Astrocyte of the spinal cord (primary cell): ENCODE data around the gene MTA1.

Source experiments
- DNase-seq: peaks from one replicate; pipeline ENCODE4 v3.0.0; 2011; ENCODE audit warnings: low read depth, low spot score
- H3K4me3 ChIP-seq: 2 replicates; pipeline ENCODE4 v1.5.1; 2011; ENCODE audit warnings: low read depth, mild to moderate bottlenecking, low read length, moderate library complexity
- in situ Hi-C: cut with HindIII; loops from 2 replicates; pipeline ENCODE4 v1.10.0; 2017; ENCODE audit warnings: low sequenced_read_pairs
- TF ChIP-seq, protein P1 (sequence below): IDR thresholded peaks from 2 replicates; pipeline ENCODE4 v1.5.1; 2012; ENCODE audit warnings: low read depth, mild to moderate bottlenecking, low read length, inconsistent platforms

MTA1 gene

DNA sequence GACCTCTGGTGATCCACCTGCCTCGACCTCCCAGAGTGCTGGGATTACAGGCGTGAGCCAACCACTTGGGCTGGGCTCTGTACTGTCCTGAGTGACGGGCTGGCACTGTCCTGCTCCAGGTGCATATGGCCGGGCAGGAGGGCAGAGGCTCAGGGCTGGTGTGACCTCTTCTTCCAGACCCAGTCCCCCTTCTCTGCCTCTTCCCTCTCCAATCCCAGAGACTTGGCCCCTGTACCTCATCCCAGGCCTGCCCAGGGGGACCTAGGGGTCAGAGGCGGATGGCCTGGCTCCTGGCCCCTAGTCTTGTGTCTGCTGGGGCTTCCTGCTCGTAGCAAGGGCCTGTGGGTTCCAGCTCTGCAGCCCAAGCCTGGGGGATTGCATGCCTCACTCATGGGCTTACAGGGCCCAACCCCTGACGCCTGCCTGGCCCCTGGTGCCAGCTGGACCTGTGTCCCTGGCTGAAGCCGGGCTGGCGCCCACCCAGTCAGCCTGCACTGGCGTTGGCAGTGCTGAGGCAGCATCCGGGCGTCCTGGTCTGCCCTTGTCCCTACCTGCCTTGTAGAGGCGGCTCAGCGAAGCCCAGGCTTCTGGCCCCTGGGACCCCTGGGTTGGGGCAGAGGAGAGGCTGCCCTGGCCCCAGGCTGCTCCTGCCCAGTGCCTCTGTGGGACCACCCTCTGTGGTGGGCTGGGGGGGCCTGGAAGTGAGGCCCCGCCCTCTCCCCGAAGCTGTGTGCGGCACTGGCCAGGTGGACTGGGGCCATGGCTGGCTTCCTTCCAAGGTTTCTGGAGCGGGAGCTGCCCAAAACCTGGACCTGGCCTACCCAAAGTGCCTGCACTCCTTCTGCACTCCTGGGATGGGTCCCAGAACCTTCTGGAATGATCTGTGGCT is 75.7 kb downstream of the MTA1 start:
- no peak overlapping the region for H3K4me3 ChIP-seq
- DNase-seq = no peak
- in situ Hi-C loops = no loop called here
- TF ChIP-seq, protein P1, sequence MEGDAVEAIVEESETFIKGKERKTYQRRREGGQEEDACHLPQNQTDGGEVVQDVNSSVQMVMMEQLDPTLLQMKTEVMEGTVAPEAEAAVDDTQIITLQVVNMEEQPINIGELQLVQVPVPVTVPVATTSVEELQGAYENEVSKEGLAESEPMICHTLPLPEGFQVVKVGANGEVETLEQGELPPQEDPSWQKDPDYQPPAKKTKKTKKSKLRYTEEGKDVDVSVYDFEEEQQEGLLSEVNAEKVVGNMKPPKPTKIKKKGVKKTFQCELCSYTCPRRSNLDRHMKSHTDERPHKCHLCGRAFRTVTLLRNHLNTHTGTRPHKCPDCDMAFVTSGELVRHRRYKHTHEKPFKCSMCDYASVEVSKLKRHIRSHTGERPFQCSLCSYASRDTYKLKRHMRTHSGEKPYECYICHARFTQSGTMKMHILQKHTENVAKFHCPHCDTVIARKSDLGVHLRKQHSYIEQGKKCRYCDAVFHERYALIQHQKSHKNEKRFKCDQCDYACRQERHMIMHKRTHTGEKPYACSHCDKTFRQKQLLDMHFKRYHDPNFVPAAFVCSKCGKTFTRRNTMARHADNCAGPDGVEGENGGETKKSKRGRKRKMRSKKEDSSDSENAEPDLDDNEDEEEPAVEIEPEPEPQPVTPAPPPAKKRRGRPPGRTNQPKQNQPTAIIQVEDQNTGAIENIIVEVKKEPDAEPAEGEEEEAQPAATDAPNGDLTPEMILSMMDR = no peak

DNA sequence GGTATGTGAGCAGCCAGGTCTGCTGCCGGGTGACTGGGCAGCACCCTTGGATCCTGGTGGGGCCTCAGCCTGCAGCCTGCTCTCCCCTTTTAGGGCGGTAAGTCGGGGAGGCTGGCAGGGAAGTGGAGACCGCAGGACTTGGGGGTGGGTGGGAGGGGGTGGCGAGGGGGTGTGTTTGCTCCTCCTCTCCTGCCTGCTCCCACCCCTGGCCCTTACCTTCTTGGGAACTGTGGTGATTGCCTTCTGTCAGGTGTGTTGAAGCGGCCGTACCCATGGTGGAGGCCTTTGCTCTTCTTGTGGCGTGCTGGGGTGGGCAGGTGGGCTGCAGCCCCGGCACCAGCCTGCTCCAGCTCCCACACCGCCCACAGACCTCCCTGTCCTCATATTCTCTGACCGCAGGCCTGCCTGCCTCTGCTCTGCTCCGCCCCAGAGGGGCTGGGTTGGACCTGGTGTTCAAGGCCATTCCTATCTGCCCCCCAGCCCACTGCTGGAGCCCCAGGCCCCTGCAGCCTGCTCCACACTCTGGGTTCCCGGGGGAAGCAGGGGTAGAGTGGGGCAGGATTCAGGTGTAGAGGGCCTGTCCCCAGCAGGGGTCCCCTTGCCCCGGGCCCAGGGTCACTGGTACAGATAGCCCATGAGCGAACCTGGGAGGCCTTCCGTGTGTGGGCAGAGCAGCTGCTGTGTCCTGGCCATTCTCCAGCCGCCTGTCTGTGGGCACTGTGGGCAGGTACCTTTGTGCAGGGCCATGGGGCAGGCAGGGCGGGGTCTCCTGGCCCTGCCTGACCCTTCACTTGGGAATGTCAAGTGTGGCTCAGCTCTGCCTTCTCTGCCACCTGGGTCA is 76.6 kb downstream of the MTA1 start:
- TF ChIP-seq, protein P1 = no peak
- in situ Hi-C loops = no loop called here
- no peak overlapping the region for H3K4me3 ChIP-seq
- DNase-seq = no peak

- no peak for DNase-seq
- TF ChIP-seq, protein P1 = no peak
- H3K4me3 ChIP-seq = no peak overlapping the region
- in situ Hi-C loops = no loop called here
Observed at GRCh38 chr14:105496831-105497591, 77.4 kb downstream of the MTA1 start.

DNA sequence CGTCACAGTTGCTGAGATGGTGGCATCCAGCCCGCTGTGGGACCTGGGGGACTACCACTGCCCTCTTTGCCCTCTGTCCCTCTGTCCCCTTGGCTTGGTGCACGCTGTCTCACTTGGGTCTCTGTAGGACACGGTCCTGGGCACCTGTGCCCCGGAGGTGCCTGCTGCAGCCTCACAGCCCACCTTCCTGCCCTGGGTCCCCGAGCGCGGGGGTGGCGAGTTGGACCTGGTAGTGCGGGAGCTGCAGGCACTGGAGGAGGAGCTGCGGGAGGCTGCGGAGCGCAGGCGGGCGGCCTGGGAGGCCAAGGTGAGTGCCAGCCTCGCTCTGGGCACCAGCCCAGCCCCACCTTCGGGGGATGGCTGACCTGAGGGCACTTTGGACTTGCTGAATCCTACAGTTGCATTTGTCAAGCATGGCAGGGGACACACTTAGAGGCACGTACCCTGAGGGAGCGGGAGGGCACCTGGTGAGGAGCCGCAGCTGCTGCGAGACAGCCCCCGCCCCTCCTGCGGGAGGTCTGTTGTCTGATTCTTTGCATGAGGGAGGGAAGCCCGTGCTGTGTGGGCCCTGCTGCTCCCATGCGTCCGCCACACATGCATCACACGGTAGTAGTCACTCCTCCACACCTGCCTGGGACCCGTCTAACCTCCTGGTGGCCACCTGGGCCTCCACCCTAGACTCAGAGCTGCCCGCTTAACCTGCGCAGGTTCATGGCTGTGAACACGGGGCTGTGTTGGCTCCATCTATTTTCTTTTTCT is 78.2 kb downstream of the MTA1 start:
- TF ChIP-seq, protein P1 = no peak
- no peak overlapping the region for H3K4me3 ChIP-seq
- in situ Hi-C loops = no loop called here
- no peak for DNase-seq

GRCh38 chr14:105498430-105499255 is 79.0 kb downstream of the MTA1 start:
- TF ChIP-seq, protein P1 = no peak
- DNase-seq = no peak
- no peak overlapping the region for H3K4me3 ChIP-seq
- in situ Hi-C loops = no loop called here
